ENCODE data around the gene ROBO1.

DNA sequence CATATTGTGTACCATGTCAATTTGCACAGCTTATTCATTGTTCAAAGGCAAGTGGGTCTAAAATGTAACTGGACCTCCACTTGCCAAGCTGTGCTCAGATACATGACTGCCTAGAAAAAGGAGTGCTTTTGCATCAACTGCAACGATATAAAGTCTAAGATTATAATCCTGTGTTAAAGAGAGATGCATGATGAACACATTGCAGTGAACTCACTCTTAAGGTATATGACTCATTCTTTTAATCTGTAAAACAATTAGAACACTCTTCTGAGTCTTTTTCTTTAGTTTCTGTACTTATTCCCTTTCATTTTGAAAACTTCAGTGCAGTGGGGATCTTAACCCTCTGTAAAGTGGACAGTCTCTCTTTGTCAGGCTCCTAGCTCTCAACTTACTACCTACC, 982.8 kb downstream of the ROBO1 start:
- TF ChIP-seq EZH2 (IDR thresholded peaks at IDR 0.05; ENCODE audit: insufficient read depth, poor library complexity, severe bottlenecking): no peak
- no peak for TF ChIP-seq EZH2phosphoT487 (IDR thresholded peaks at IDR 0.05; ENCODE audit: insufficient read depth, low read depth)
